H9 (cell line): ENCODE results near the gene ACAD8. TPM values are rescaled to one million over a fixed set of nuclear protein-coding genes. Genes with fewer than 3 reads are reported as not detected.

Experiments
- DNase-seq: peaks from one replicate; pipeline ENCODE4 v3.0.0-alpha.2; 2017
- H2AFZ ChIP-seq: one replicate; pipeline ENCODE4 v1.6.1; 2013; ENCODE audit warnings: mild to moderate bottlenecking, low read length, control low read depth, moderate library complexity
- H2AK5ac ChIP-seq: 2 replicates; pipeline ENCODE4 v1.6.1; 2013; ENCODE audit warnings: low read length, control low read depth, mixed read lengths; ENCODE audit not compliant: insufficient read length
- H2BK120ac ChIP-seq: one replicate; pipeline ENCODE4 v1.6.1; 2013; ENCODE audit warnings: low read depth, mild to moderate bottlenecking, low read length, control low read depth, inconsistent platforms; ENCODE audit not compliant: poor library complexity, severe bottlenecking
- H2BK12ac ChIP-seq: 2 replicates; pipeline ENCODE4 v1.6.1; 2013; ENCODE audit warnings: low read length, control low read depth, mixed read lengths, low read depth; ENCODE audit not compliant: insufficient read length
- H2BK15ac ChIP-seq: 2 replicates; pipeline ENCODE4 v1.6.1; 2013; ENCODE audit warnings: low read depth, low read length, control low read depth
- H2BK20ac ChIP-seq: one replicate; pipeline ENCODE4 v1.6.1; 2013; ENCODE audit warnings: low read depth, mild to moderate bottlenecking, low read length, control low read depth, inconsistent platforms; ENCODE audit not compliant: poor library complexity, severe bottlenecking
- H2BK5ac ChIP-seq: 2 replicates; pipeline ENCODE4 v1.6.1; 2013; ENCODE audit warnings: low read length, control low read depth, mixed read lengths; ENCODE audit not compliant: insufficient read length
- H3K14ac ChIP-seq: 2 replicates; pipeline ENCODE4 v1.6.1; 2013; ENCODE audit warnings: low read length, control low read depth; ENCODE audit not compliant: insufficient read depth
- H3K18ac ChIP-seq: 2 replicates; pipeline ENCODE4 v1.6.1; 2013; ENCODE audit warnings: low read depth, mild to moderate bottlenecking, mixed read lengths, low read length, control low read depth; ENCODE audit not compliant: insufficient read length
- H3K23ac ChIP-seq: 2 replicates; pipeline ENCODE4 v1.6.1; 2013; ENCODE audit warnings: low read length, control low read depth, mixed read lengths, low read depth; ENCODE audit not compliant: insufficient read length
- H3K23me2 ChIP-seq: 2 replicates; pipeline ENCODE4 v1.6.1; 2013; ENCODE audit warnings: low read depth, mild to moderate bottlenecking, mixed read lengths, low read length, control low read depth; ENCODE audit not compliant: insufficient read length, poor library complexity, severe bottlenecking
- H3K27ac ChIP-seq: 2 replicates; pipeline ENCODE4 v1.5.1; 2013; ENCODE audit warnings: low read length, control low read depth, mixed read lengths, low read depth; ENCODE audit not compliant: insufficient read length
- H3K27me3 ChIP-seq: 2 replicates; pipeline ENCODE4 v1.6.1; 2013; ENCODE audit warnings: low read length, control low read depth, inconsistent platforms; ENCODE audit not compliant: insufficient read depth
- H3K4ac ChIP-seq: 2 replicates; pipeline ENCODE4 v1.6.1; 2013; ENCODE audit warnings: low read depth, mild to moderate bottlenecking, control low read depth, inconsistent platforms, low read length, moderate library complexity
- H3K4me1 ChIP-seq: 2 replicates; pipeline ENCODE4 v1.6.1; 2013; ENCODE audit warnings: low read length, control low read depth, inconsistent platforms; ENCODE audit not compliant: insufficient read depth
- H3K4me2 ChIP-seq: 2 replicates; pipeline ENCODE4 v1.6.1; 2013; ENCODE audit warnings: low read length, control low read depth, mixed read lengths; ENCODE audit not compliant: insufficient read length, insufficient read depth
- H3K56ac ChIP-seq: 2 replicates; pipeline ENCODE4 v1.6.1; 2013; ENCODE audit warnings: low read depth, mild to moderate bottlenecking, mixed read lengths, low read length, control low read depth; ENCODE audit not compliant: insufficient read length
- H3K79me1 ChIP-seq: 2 replicates; pipeline ENCODE4 v1.6.1; 2013; ENCODE audit warnings: low read depth, mild to moderate bottlenecking, moderate library complexity, low read length, control low read depth, inconsistent platforms; ENCODE audit not compliant: insufficient read depth, poor library complexity, severe bottlenecking
- H3K79me2 ChIP-seq: 2 replicates; pipeline ENCODE4 v1.6.1; 2013; ENCODE audit warnings: low read length, control low read depth, inconsistent platforms; ENCODE audit not compliant: insufficient read depth
- H3K9ac ChIP-seq: 2 replicates; pipeline ENCODE4 v1.6.1; 2013; ENCODE audit warnings: low read length, control low read depth, mixed read lengths; ENCODE audit not compliant: insufficient read length; ENCODE audit errors: extremely low read depth
- H3K9me3 ChIP-seq: one replicate; pipeline ENCODE4 v1.6.1; 2013; ENCODE audit warnings: low read depth, low read length, inconsistent platforms; ENCODE audit not compliant: control insufficient read depth
- H3T11ph ChIP-seq: one replicate; pipeline ENCODE4 v1.6.1; 2013; ENCODE audit warnings: mild to moderate bottlenecking, low read length, control low read depth, inconsistent platforms
- H4K20me1 ChIP-seq: one replicate; pipeline ENCODE4 v1.6.1; 2013; ENCODE audit not compliant: control insufficient read depth, insufficient read length, insufficient read depth
- H4K5ac ChIP-seq: 2 replicates; pipeline ENCODE4 v1.6.1; 2013; ENCODE audit warnings: low read depth, mild to moderate bottlenecking, mixed read lengths, low read length, control low read depth; ENCODE audit not compliant: insufficient read length
- H4K8ac ChIP-seq: replicated peaks from 2 replicates; pipeline ENCODE4 v1.6.1; 2013; ENCODE audit warnings: low read length, control low read depth, mixed read lengths, low read depth; ENCODE audit not compliant: insufficient read length
- H4K91ac ChIP-seq: 2 replicates; pipeline ENCODE4 v1.6.1; 2013; ENCODE audit warnings: low read depth, mild to moderate bottlenecking, moderate library complexity, mixed read lengths, low read length, control low read depth; ENCODE audit not compliant: insufficient read length
- H3K27ac Mint-ChIP-seq, 3 experiments: 2 replicates in 2 of 3; 3 replicates in 1 of 3; pipeline ENCODE4 v1.8.0; 2020 to 2021; ENCODE audit warnings: mixed read lengths in 3 of 3, mild to moderate bottlenecking in 1 of 3, moderate library complexity in 1 of 3
- H3K27me3 Mint-ChIP-seq: 2 replicates; pipeline ENCODE4 v1.8.0; 2021; ENCODE audit warnings: low read depth, mild to moderate bottlenecking, moderate library complexity, mixed read lengths
- H3K36me3 Mint-ChIP-seq, 3 experiments: 2 replicates in 2 of 3; 3 replicates in 1 of 3; pipeline ENCODE4 v1.8.0; 2020 to 2021; ENCODE audit warnings: low read depth in 3 of 3, mixed read lengths in 3 of 3; ENCODE audit not compliant: insufficient read depth in 1 of 3
- H3K4me1 Mint-ChIP-seq, 2 experiments: 2 replicates each; pipeline ENCODE4 v1.8.0; 2020; ENCODE audit warnings: mixed read lengths in 2 of 2
- H3K4me3 Mint-ChIP-seq, 2 experiments: 2 replicates in 1 of 2; 3 replicates in 1 of 2; pipeline ENCODE4 v1.8.0; 2020 to 2021; ENCODE audit warnings: mild to moderate bottlenecking in 2 of 2, mixed read lengths in 2 of 2, moderate library complexity in 1 of 2
- H3K9me3 Mint-ChIP-seq, 2 experiments: 2 replicates in 1 of 2; 3 replicates in 1 of 2; pipeline ENCODE4 v1.8.0; 2020; ENCODE audit warnings: mild to moderate bottlenecking in 2 of 2, mixed read lengths in 2 of 2, moderate library complexity in 1 of 2
- whole genome bisulfite sequencing: extraction: QIAGEN DNeasy Blood & Tissue Kit; methylation state at CpG from one replicate; pipeline ENCODE4 v1.1.7; 2013; ENCODE audit warnings: missing lambda C conversion rate, low lambda C conversion rate, mixed read lengths; ENCODE audit not compliant: insufficient read length; ENCODE audit errors: extremely low coverage; 5-methylcytosine and 5-hydroxymethylcytosine counted together
- total RNA-seq: library from RNA; stranded (reverse); gene quantifications from 2 replicates; pipeline ENCODE4 v1.2.1, GENCODE V29; 2021
- TF ChIP-seq, protein P1 (sequence below): fragments of 200-600 bp; sonication (generic); conservative IDR thresholded peaks from 3 replicates; pipeline ENCODE4 v1.8.0; 2021; ENCODE audit warnings: antibody characterized with exemption, mild to moderate bottlenecking

Gene ACAD8
- total RNA-seq, 1 experiment from 2014 or later, result 46.8 TPM

DNA sequence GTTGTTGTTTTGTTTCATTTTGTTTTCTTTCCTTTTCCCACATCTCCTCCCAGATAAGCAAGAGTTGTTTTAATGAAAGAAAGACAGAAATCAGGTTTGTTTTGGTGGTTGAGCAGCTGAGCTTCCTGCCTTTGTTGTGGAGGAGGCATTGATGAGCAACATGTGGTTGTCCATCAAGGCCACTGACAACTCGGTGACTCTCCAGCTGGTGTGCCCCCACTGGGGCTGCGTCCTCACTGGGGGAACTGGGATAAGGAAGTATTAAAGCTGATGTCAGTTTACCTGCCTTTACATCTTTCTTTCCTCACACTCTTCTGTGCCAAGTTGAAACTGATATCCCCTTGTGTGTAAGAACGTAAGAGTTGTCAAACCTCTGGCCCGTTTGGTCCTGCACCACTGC is 23.0 kb upstream of the ACAD8 start:
- peaks cover 0 to under 1% (median 0%) of the 10 kb centered on the region in 3 experiments; a peak in 2 of 7 replicates for H3K36me3 Mint-ChIP-seq
- no peak overlapping the region for H4K8ac ChIP-seq
- peaks cover 4% of the 10 kb centered on the region for H3K23me2 ChIP-seq
- no peak overlapping the region for H2BK120ac ChIP-seq
- DNase-seq, result no peak
- no peaks in the 10 kb centered on the region for H3K9me3 ChIP-seq
- WGBS, result no CpG with 5 or more reads among the region's 4 CpGs
- H3K79me1 ChIP-seq, result no peaks in the 10 kb centered on the region
- no peak overlapping the region for H3K27ac ChIP-seq
- no peaks in the 10 kb centered on the region for H3K4me1 ChIP-seq
- no peak overlapping the region for H2BK15ac ChIP-seq
- no peaks in the 10 kb centered on the region for H3K9me3 Mint-ChIP-seq
- no peaks in the 10 kb centered on the region for H4K20me1 ChIP-seq
- no peak overlapping the region for H3K14ac ChIP-seq
- peaks cover 9 to 19% of the 10 kb centered on the region in 2 experiments for H3K4me1 Mint-ChIP-seq
- TF ChIP-seq, protein P1, sequence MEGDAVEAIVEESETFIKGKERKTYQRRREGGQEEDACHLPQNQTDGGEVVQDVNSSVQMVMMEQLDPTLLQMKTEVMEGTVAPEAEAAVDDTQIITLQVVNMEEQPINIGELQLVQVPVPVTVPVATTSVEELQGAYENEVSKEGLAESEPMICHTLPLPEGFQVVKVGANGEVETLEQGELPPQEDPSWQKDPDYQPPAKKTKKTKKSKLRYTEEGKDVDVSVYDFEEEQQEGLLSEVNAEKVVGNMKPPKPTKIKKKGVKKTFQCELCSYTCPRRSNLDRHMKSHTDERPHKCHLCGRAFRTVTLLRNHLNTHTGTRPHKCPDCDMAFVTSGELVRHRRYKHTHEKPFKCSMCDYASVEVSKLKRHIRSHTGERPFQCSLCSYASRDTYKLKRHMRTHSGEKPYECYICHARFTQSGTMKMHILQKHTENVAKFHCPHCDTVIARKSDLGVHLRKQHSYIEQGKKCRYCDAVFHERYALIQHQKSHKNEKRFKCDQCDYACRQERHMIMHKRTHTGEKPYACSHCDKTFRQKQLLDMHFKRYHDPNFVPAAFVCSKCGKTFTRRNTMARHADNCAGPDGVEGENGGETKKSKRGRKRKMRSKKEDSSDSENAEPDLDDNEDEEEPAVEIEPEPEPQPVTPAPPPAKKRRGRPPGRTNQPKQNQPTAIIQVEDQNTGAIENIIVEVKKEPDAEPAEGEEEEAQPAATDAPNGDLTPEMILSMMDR, result no peak
- H3T11ph ChIP-seq, result no peak overlapping the region
- no peak overlapping the region for H4K5ac ChIP-seq
- no peak overlapping the region for H3K4ac ChIP-seq
- H3K27ac Mint-ChIP-seq, result no peak overlapping the region
- H4K91ac ChIP-seq, result no peak overlapping the region
- no peak overlapping the region for H2AFZ ChIP-seq
- H3K56ac ChIP-seq, result no peak overlapping the region
- no peak overlapping the region for H2BK5ac ChIP-seq
- no peak overlapping the region for H3K23ac ChIP-seq
- H3K4me2 ChIP-seq, result no peak overlapping the region
- no peaks in the 10 kb centered on the region for H3K27me3 ChIP-seq
- no peak overlapping the region for H3K18ac ChIP-seq
- H3K4me3 Mint-ChIP-seq, result no peak overlapping the region
- H3K27me3 Mint-ChIP-seq, result peaks cover 6% of the 10 kb centered on the region
- no peak overlapping the region for H2BK12ac ChIP-seq
- H2AK5ac ChIP-seq, result no peak overlapping the region
- H2BK20ac ChIP-seq, result no peak overlapping the region
- no peaks in the 10 kb centered on the region; the same call in 1 of the 2 replicates for H3K79me2 ChIP-seq
- H3K9ac ChIP-seq, result no peak overlapping the region
